GM12873 (cell line): ENCODE data around the gene MGAT4B.
A peak's percentile ranks its signal among the peaks of the same experiment; 100 is the strongest.

Experiments
- CTCF ChIP-seq: IDR thresholded peaks from 2 replicates; pipeline ENCODE4 v1.5.1; 2012; ENCODE audit warnings: low read depth, mild to moderate bottlenecking, moderate library complexity, low read length, control low read depth; ENCODE audit not compliant: insufficient read depth; ENCODE audit errors: missing control alignments

Gene MGAT4B

GRCh38 chr5:179764056-179764455 is 42.6 kb downstream of the MGAT4B start:
- no peak for TF ChIP-seq CTCF

- peak; percentile 77 for TF ChIP-seq CTCF
These were observed 43.3 kb downstream of the MGAT4B start for GRCh38 chr5:179763215-179763945.

GRCh38 chr5:179762781-179763176 is 43.9 kb downstream of the MGAT4B start:
- no peak for TF ChIP-seq CTCF

- no peak for TF ChIP-seq CTCF
These were observed 44.4 kb downstream of the MGAT4B start for GRCh38 chr5:179762079-179762780.

GRCh38 chr5:179759581-179760551 is 46.8 kb downstream of the MGAT4B start:
- no peak for TF ChIP-seq CTCF

- no peak for TF ChIP-seq CTCF
These were observed 47.7 kb downstream of the MGAT4B start for GRCh38 chr5:179758955-179759354.

GRCh38 chr5:179755022-179755421 is 51.6 kb downstream of the MGAT4B start:
- no peak for TF ChIP-seq CTCF
